Calu3 (cell line): Measurements from ENCODE around the gene DSCAML1. TPM values are rescaled to one million over a fixed set of nuclear protein-coding genes. Genes with fewer than 3 reads are reported as not detected.
"Not testable (repeated sequence)": the region's sequence is repeated elsewhere in the genome, so short reads cannot be mapped to it uniquely, and the experiment has no call there.

Source experiments
- BruUV-seq: library from RNA; stranded (reverse); fragments of 400-500 nt; replicated peaks from 2 replicates; lab custom pipeline; 2021; lab: Mats Ljungman, UMichigan
- CTCF ChIA-PET: fragments of 300-600 bp; sonication (Branson Sonifier 250); formaldehyde crosslinking; loops from one replicate; lab custom pipeline; 2022; ENCODE audit warnings: antibody characterized with exemption; lab: Charles Lee
- DNase-seq: peaks from one replicate; pipeline ENCODE4 v3.0.0; 2022
- H3K27ac Mint-ChIP-seq: one replicate; pipeline ENCODE4 v1.8.0; 2022; ENCODE audit warnings: mixed read lengths; ENCODE audit not compliant: unreplicated experiment
- H3K27me3 Mint-ChIP-seq: one replicate; pipeline ENCODE4 v1.8.0; 2022; ENCODE audit warnings: mixed read lengths; ENCODE audit not compliant: unreplicated experiment
- H3K36me3 Mint-ChIP-seq: one replicate; pipeline ENCODE4 v1.8.0; 2022; ENCODE audit warnings: mild to moderate bottlenecking, moderate library complexity, mixed read lengths; ENCODE audit not compliant: insufficient read depth, unreplicated experiment
- H3K4me1 Mint-ChIP-seq: one replicate; pipeline ENCODE4 v1.8.0; 2022; ENCODE audit warnings: mild to moderate bottlenecking, low read depth, mixed read lengths; ENCODE audit not compliant: unreplicated experiment
- H3K4me3 Mint-ChIP-seq: one replicate; pipeline ENCODE4 v1.8.0; 2022; ENCODE audit warnings: mild to moderate bottlenecking, low read depth, moderate library complexity, mixed read lengths; ENCODE audit not compliant: unreplicated experiment
- H3K9me3 Mint-ChIP-seq: one replicate; pipeline ENCODE4 v1.8.0; 2022; ENCODE audit warnings: low read depth, mixed read lengths; ENCODE audit not compliant: unreplicated experiment
- intact Hi-C: fragments of 100-400 bp; cut with micrococcal nuclease; formaldehyde crosslinking; loops from one replicate; pipeline ENCODE4 v1.10.0; 2022; ENCODE audit not compliant: unreplicated experiment
- total RNA-seq: library from RNA; stranded (reverse); gene quantifications from 2 replicates; pipeline ENCODE4 v1.2.3, GENCODE V29; 2022
- TF ChIP-seq, protein P1 (sequence below): fragments of 200-600 bp; IDR thresholded peaks from one replicate; pipeline ENCODE4 v1.8.0; 2022; ENCODE audit warnings: antibody characterized with exemption; ENCODE audit not compliant: unreplicated experiment

DSCAML1 gene
- total RNA-seq, 1 experiment from 2014 or later, result 0.07 TPM

DNA sequence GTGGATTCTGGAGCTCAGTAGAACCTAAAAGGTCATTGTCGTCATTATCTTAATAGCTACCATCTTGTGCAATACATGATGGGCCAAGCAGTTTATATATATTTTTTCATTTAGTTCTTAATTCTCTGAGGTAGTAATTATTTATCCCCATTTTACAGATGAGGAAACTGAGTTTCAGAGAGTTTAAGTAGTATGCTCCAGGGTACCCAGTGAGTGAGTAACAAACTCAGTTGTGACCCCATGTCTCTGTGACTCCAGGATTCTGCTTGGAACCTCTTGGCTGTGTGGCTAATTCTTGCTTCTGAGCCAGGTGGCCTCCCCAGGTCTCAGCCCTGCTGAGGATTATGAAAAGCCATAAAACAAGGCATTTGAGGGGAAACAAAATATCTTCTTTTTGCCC lies 386.8 kb downstream of the DSCAML1 start:
- Mint-ChIP-seq H3K4me3 (no peak overlapping the region), H3K27me3 (no peaks in the 10 kb centered on the region), H3K27ac (no peak overlapping the region), H3K4me1 (no peaks in the 10 kb centered on the region), H3K9me3 (no peaks in the 10 kb centered on the region), H3K36me3 (peaks cover 9% of the 10 kb centered on the region)
- DNase-seq, result no peak
- CTCF ChIA-PET, result no interaction called here
- no TSS peak for BruUV-seq
- intact Hi-C loops, result no loop called here
- TF ChIP-seq, protein P1, sequence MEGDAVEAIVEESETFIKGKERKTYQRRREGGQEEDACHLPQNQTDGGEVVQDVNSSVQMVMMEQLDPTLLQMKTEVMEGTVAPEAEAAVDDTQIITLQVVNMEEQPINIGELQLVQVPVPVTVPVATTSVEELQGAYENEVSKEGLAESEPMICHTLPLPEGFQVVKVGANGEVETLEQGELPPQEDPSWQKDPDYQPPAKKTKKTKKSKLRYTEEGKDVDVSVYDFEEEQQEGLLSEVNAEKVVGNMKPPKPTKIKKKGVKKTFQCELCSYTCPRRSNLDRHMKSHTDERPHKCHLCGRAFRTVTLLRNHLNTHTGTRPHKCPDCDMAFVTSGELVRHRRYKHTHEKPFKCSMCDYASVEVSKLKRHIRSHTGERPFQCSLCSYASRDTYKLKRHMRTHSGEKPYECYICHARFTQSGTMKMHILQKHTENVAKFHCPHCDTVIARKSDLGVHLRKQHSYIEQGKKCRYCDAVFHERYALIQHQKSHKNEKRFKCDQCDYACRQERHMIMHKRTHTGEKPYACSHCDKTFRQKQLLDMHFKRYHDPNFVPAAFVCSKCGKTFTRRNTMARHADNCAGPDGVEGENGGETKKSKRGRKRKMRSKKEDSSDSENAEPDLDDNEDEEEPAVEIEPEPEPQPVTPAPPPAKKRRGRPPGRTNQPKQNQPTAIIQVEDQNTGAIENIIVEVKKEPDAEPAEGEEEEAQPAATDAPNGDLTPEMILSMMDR, result no peak

DNA sequence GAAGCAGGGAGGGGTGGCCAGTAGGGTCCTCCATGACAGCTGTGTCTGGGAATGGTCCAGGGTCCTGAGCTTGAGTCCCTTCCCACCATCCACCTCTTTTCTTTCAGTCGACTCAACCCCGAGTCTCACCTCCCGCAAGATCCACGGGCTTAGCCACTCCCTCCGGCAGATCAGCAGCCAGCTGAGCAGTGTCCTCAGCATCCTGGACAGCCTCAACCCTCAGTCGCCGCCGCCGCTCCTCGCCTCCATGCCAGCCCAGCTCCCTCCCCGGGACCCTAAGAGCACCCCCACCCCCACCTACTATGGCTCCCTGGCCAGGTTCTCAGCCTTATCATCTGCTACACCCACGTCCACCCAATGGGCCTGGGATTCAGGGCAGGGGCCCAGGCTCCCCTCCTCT lies 387.5 kb downstream of the DSCAML1 start:
- no peaks in the 10 kb centered on the region for H3K27me3 Mint-ChIP-seq
- no TSS peak for BruUV-seq
- no peaks in the 10 kb centered on the region for H3K9me3 Mint-ChIP-seq
- CTCF ChIA-PET, result no interaction called here
- H3K27ac Mint-ChIP-seq, result no peak overlapping the region
- DNase-seq, result no peak
- no peaks in the 10 kb centered on the region for H3K4me1 Mint-ChIP-seq
- intact Hi-C loops, result no loop called here
- TF ChIP-seq, protein P1, result no peak
- no peak overlapping the region for H3K4me3 Mint-ChIP-seq
- peaks cover 9% of the 10 kb centered on the region for H3K36me3 Mint-ChIP-seq

DNA sequence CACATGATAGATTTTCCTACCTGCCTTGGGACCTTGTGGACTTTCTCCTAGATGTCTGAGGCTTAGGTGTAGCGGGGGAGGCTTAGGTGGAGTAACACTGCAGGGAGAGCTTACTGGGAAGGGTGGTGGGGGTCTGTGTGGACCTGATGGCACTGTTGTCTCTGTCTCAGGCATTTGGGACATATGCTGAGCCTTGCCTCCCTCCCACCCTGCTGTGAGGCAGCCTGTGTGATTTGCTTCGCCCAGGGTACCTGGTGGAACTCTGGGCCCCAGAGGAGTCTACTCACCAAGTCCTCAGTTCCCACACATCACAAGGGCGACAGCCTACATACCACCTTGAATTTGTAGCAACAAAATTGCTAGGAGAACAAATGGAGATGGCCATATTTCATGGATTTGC lies 388.7 kb downstream of the DSCAML1 start:
- CTCF ChIA-PET, result no interaction called here
- no peak for DNase-seq
- H3K4me1 Mint-ChIP-seq, result no peaks in the 10 kb centered on the region
- BruUV-seq, result no TSS peak
- peaks cover 9% of the 10 kb centered on the region for H3K36me3 Mint-ChIP-seq
- intact Hi-C loops, result no loop called here
- H3K9me3 Mint-ChIP-seq, result no peaks in the 10 kb centered on the region
- no peak overlapping the region for H3K27ac Mint-ChIP-seq
- no peaks in the 10 kb centered on the region for H3K27me3 Mint-ChIP-seq
- TF ChIP-seq, protein P1, result no peak
- H3K4me3 Mint-ChIP-seq, result no peak overlapping the region

DNA sequence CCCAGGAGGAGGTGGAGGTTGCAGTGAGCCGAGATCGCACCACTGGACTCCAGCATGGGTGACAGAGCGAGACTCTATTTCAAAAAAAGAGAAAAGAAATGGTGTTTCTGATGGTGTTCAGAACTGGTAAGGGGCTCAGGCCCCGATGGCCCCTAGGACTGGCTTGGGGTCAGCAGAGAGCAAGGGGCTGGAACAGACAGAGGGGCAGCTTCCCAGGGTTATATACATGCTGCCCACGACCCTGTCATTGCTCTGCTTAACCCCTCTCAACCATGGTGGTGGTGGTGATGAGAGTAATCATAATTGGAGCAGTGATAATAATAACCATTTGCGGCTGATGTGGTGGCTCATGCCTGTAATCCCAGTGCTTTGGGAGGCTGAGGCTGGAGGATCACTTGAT lies 390.0 kb downstream of the DSCAML1 start:
- Mint-ChIP-seq H3K4me1 (no peaks in the 10 kb centered on the region), H3K27ac (no peak overlapping the region), H3K36me3 (peaks cover 6% of the 10 kb centered on the region), H3K27me3 (no peaks in the 10 kb centered on the region), H3K9me3 (no peaks in the 10 kb centered on the region), H3K4me3 (no peak overlapping the region)
- no TSS peak for BruUV-seq
- CTCF ChIA-PET, result no interaction called here
- TF ChIP-seq, protein P1, result no peak
- no peak for DNase-seq
- intact Hi-C loops, result no loop called here

DNA sequence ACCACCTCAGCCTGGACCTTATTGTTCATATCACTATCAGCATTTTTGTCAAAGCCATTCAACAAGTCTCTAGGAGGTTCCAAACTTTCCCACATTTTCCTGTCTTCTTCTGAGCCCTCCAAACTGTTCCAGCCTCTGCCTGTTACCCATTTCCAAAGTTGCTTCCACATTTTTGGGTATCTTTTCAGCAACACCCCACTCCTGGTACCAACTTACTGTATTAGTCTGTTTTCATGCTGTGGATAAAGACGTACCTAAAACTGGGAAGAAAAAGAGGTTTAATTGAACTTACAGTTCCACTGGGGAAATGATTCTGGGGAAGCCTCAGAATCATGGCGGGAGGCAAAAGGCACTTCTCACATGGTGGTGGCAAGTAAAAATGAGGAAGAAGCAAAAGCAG lies 391.1 kb downstream of the DSCAML1 start:
- DNase-seq, H3K4me3 Mint-ChIP-seq, H3K4me1 Mint-ChIP-seq, H3K36me3 Mint-ChIP-seq, H3K27ac Mint-ChIP-seq, CTCF ChIA-PET, BruUV-seq, intact Hi-C loops, H3K9me3 Mint-ChIP-seq, H3K27me3 Mint-ChIP-seq: not testable (repeated sequence)

DNA sequence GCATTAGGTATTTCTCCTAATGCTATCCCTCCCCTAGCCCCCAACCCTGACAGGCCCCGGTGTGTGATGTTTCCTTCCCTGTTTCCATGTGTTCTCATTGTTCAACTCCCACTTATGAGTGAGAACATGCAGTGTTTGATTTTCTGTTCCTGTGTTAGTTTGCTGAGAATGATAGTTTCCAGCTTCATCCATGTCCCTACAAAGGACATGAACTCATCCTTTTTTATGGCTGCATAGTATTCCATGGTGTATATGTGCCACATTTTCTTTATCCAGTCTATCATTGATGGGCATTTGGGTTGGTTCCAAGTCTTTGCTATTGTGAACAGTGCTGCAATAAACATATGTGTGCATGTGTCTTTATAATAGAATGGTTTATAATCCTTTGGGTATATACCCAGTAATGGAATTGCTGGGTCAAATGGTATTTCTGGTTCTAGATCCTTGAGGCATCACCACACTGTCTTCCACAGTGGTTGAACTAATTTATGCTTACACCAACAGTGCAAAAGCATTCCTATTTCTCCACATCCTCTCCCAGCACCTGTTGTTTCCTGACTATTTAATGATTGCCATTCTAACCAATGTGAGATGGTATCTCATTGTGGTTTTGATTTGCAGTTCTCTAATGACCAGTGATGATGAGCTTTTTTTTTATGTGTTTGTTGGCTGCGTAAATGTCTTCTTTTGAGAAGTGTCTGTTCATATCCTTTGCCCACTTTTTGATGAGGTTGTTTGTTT lies 397.7 kb downstream of the DSCAML1 start:
- H3K36me3 Mint-ChIP-seq, BruUV-seq, H3K4me1 Mint-ChIP-seq, H3K27ac Mint-ChIP-seq, DNase-seq, H3K4me3 Mint-ChIP-seq, H3K9me3 Mint-ChIP-seq, intact Hi-C loops, H3K27me3 Mint-ChIP-seq: not testable (repeated sequence)
- CTCF ChIA-PET, result interaction anchor here (0.6 kb wide), 1 partner anchor 608 kb away, joined by 8 read pairs; no protein-coding TSS in a partner anchor

DNA sequence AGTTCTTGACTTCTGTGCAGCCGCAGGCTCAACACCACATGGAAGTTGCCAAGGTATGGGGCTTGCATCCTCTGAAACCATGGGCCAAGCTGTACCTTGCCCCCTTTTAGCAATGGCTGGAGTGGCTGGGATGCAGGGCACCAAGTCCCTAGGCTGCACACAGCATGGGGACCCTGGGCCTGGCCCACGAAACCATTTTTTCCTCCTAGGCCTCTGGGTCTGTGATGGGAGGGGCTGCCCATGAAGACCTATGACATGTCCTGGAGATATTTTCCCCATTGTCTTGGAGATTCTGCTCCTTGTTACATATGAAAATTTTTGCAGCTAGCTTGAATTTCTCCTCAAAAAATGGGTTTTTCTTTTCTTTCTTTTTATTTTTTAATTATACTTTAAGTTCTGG lies 398.4 kb downstream of the DSCAML1 start:
- CTCF ChIA-PET, H3K4me3 Mint-ChIP-seq, H3K27ac Mint-ChIP-seq, DNase-seq, intact Hi-C loops, H3K36me3 Mint-ChIP-seq, H3K9me3 Mint-ChIP-seq, BruUV-seq, H3K4me1 Mint-ChIP-seq, H3K27me3 Mint-ChIP-seq: not testable (repeated sequence)
